Keratinocyte (primary cell): Measurements from ENCODE around the gene TRIM28. TPM values are rescaled to one million over a fixed set of nuclear protein-coding genes. Genes with fewer than 3 reads are reported as not detected.

Experiments
- DNase-seq: peaks from one replicate; pipeline ENCODE4 v3.0.0-alpha.2; 2011; ENCODE audit warnings: low read depth, missing footprints, low spot score
- FAIRE-seq: peaks from 2 replicates; lab custom pipeline; 2011; peaks lifted over from hg19 to GRCh38; lab: Jason Lieb, UNC
- H2AFZ ChIP-seq: 2 replicates; pipeline ENCODE4 v1.6.0; 2012; ENCODE audit warnings: low read length, control low read depth, inconsistent platforms; ENCODE audit not compliant: control insufficient read depth
- H3K27ac ChIP-seq: 2 replicates; pipeline ENCODE4 v1.5.1; 2011; ENCODE audit warnings: low read length; ENCODE audit not compliant: control insufficient read depth, insufficient read depth
- H3K27me3 ChIP-seq: 3 replicates; pipeline ENCODE4 v1.6.0; 2011; ENCODE audit warnings: low read length; ENCODE audit not compliant: control insufficient read depth, insufficient read depth; ENCODE audit errors: extremely low read depth
- H3K36me3 ChIP-seq, 2 experiments: 2 replicates in 1 of 2; 3 replicates in 1 of 2; pipeline ENCODE4 v1.5.1; 2011; ENCODE audit warnings: low read length in 2 of 2, mild to moderate bottlenecking in 1 of 2; ENCODE audit not compliant: control insufficient read depth in 2 of 2, insufficient read depth in 2 of 2; ENCODE audit errors: extremely low read depth in 1 of 2
- H3K4me1 ChIP-seq: 3 replicates; pipeline ENCODE4 v1.5.1; 2011; ENCODE audit warnings: low read length; ENCODE audit not compliant: control insufficient read depth, insufficient read depth; ENCODE audit errors: extremely low read depth
- H3K4me2 ChIP-seq: 3 replicates; pipeline ENCODE4 v1.6.0; 2011; ENCODE audit warnings: low read depth, low read length; ENCODE audit not compliant: control insufficient read depth, insufficient read depth; ENCODE audit errors: extremely low read depth
- H3K4me3 ChIP-seq, 3 experiments: fragments of 200-600 bp in 1 of 3; sonication (generic) in 1 of 3; 2 replicates in 2 of 3; 3 replicates in 1 of 3; pipeline ENCODE4 v1.5.1; 2011 to 2016; ENCODE audit warnings: low read length in 3 of 3, mild to moderate bottlenecking in 3 of 3, control low read depth in 2 of 3, inconsistent platforms in 1 of 3, low read depth in 1 of 3, mixed read lengths in 1 of 3, mixed run types in 1 of 3, moderate library complexity in 1 of 3; ENCODE audit not compliant: control insufficient read depth in 2 of 3, insufficient read depth in 2 of 3; ENCODE audit errors: extremely low read depth in 1 of 3
- H3K79me2 ChIP-seq: 2 replicates; pipeline ENCODE4 v1.6.0; 2012; ENCODE audit warnings: low read length; ENCODE audit not compliant: control insufficient read depth, insufficient read depth
- H3K9ac ChIP-seq: 3 replicates; pipeline ENCODE4 v1.6.0; 2011; ENCODE audit warnings: low read length; ENCODE audit not compliant: control insufficient read depth, insufficient read depth; ENCODE audit errors: extremely low read depth
- H3K9me1 ChIP-seq: 3 replicates; pipeline ENCODE4 v1.6.0; 2011; ENCODE audit warnings: low read length; ENCODE audit not compliant: control insufficient read depth, insufficient read depth; ENCODE audit errors: extremely low read depth
- H3K9me3 ChIP-seq: 2 replicates; pipeline ENCODE4 v1.5.1; 2012; ENCODE audit warnings: low read depth, low read length; ENCODE audit not compliant: control insufficient read depth
- H4K20me1 ChIP-seq: 3 replicates; pipeline ENCODE4 v1.6.0; 2011; ENCODE audit warnings: low read length; ENCODE audit not compliant: control insufficient read depth, insufficient read depth; ENCODE audit errors: extremely low read depth
- CTCF ChIP-seq, 3 experiments: IDR thresholded peaks in 1 of 3; conservative IDR thresholded peaks in 1 of 3; optimal IDR thresholded peaks in 1 of 3; 2 replicates in 2 of 3; 3 replicates in 1 of 3; pipeline versions ENCODE3 to v1.5.1; 2011; ENCODE audit warnings: low read length in 3 of 3, mild to moderate bottlenecking in 3 of 3, moderate library complexity in 2 of 3, control low read depth in 1 of 3, inconsistent platforms in 1 of 3; ENCODE audit not compliant: insufficient read depth in 2 of 3; ENCODE audit errors: extremely low read depth in 1 of 3
- EZH2 ChIP-seq: IDR thresholded peaks from one replicate; pipeline ENCODE4 v1.6.1; 2012; ENCODE audit warnings: inconsistent platforms, mild to moderate bottlenecking, low read length, moderate library complexity
- dilution Hi-C: fragments of 300-500 bp; cut with MboI; formaldehyde crosslinking; loops from one replicate; pipeline ENCODE4 v1.7.0; 2020; ENCODE audit warnings: low sequenced_read_pairs; ENCODE audit not compliant: extremely low pct_ligation_motif_present
- polyA plus RNA-seq, 5 experiments: library from polyadenylated mRNA; depleted of rRNA in 3 of 5; stranded (reverse) in 3 of 5; stranded (forward) in 1 of 5; unstranded in 1 of 5; fragments of >200 nt; gene quantifications; 1 replicate in 1 of 5; 2 replicates in 3 of 5; 3 replicates in 1 of 5; pipeline versions ENCODE4 v1.2.1 to v1.2.3, GENCODE V29; 2011 to 2012; ENCODE audit warnings: missing spikeins in 2 of 5, low read depth in 1 of 5, low replicate concordance in 1 of 5
- small RNA-seq, 3 experiments: library from RNA; depleted of rRNA; stranded (forward); fragments of <200 nt; gene quantifications; one replicate each; pipeline ENCODE3, GENCODE V24; 2012; ENCODE audit warnings: low read depth in 3 of 3, low replicate concordance in 1 of 3; ENCODE audit not compliant: insufficient read length in 3 of 3

Gene TRIM28
- polyA plus RNA-seq, 1 donor (not counting 4 experiments of a cell fraction or from before 2014, with no cell fraction given): 290 TPM

- H3K27ac ChIP-seq: no peak overlapping the region
- FAIRE-seq (no peak), DNase-seq (no peak)
- H3K4me1 ChIP-seq: no peaks in the 10 kb centered on the region
- H3K4me2 ChIP-seq: no peak overlapping the region
- H3K9me3 ChIP-seq: no peaks in the 10 kb centered on the region
- dilution Hi-C loops: no loop called here
- H3K27me3 ChIP-seq: no peaks in the 10 kb centered on the region
- H3K9ac ChIP-seq: no peak overlapping the region
- no peak overlapping the region for H3K4me3 ChIP-seq
- H3K9me1 ChIP-seq: peaks cover 2% of the 10 kb centered on the region
- H3K79me2 ChIP-seq: peaks cover 3% of the 10 kb centered on the region
- peaks cover 5 to 16% of the 10 kb centered on the region in 2 experiments for H3K36me3 ChIP-seq
- no peak overlapping the region for H2AFZ ChIP-seq
- H4K20me1 ChIP-seq: no peaks in the 10 kb centered on the region
- TF ChIP-seq EZH2 (no peak), CTCF (optimal IDR thresholded peaks at IDR 0.05 in 1 of 3, IDR thresholded peaks at IDR 0.05 in 1 of 3, conservative IDR thresholded peaks at IDR 0.05 in 1 of 3; ENCODE audit: extremely low read depth in 1 of 3, insufficient read depth in 2 of 3, low read length in 3 of 3) (no peak)
These were observed 42.4 kb downstream of the TRIM28 start for GRCh38 chr19:58586133-58586765.

Small RNA genes within 50 kb of the gene (small RNA-seq; reads per million reads assigned to genes)
- 0 to 0.67 (median 0) reads per million in 3 experiments for gene MIR6807
- gene RN7SL525P: 0 reads per million in 3 experiments

Other genes with a start within 250 kb of the TRIM28 start
- gene ERVK3-1, start 238.7 kb upstream of the TRIM28 start, polyA plus RNA-seq: 42.5 to 48.6 TPM (median 44.8 TPM) in 3 replicates
- gene ZSCAN22, start 217.1 kb upstream of the TRIM28 start, polyA plus RNA-seq: 2.5 to 3.4 TPM (median 2.8 TPM) in 3 replicates
- gene A1BG, start 190.6 kb upstream of the TRIM28 start, polyA plus RNA-seq: 1.4 to 2.5 TPM (median 1.8 TPM) in 3 replicates
- 0.29 to 0.72 TPM (median 0.32 TPM) in 3 replicates for gene ZNF497, start 181.3 kb upstream of the TRIM28 start, polyA plus RNA-seq
- gene ZNF837, start 163.0 kb upstream of the TRIM28 start, polyA plus RNA-seq: 0.29 to 1.0 TPM (median 0.39 TPM) in 3 replicates
- 1,865 to 3,107 TPM (median 2,056 TPM) in 3 replicates for gene RPS5, start 156.8 kb upstream of the TRIM28 start, polyA plus RNA-seq
- gene RNF225, start 148.4 kb upstream of the TRIM28 start, polyA plus RNA-seq: 0.06 TPM in 1 of 3 replicates, not detected in the others
- 12.2 to 15.5 TPM (median 12.9 TPM) in 3 replicates for gene ZNF584, start 135.4 kb upstream of the TRIM28 start, polyA plus RNA-seq
- gene ZNF132, start 103.9 kb upstream of the TRIM28 start, polyA plus RNA-seq: 1.5 to 2.1 TPM (median 1.6 TPM) in 3 replicates
- gene ZNF324B, start 92.4 kb upstream of the TRIM28 start, polyA plus RNA-seq: 2.0 to 3.5 TPM (median 2.5 TPM) in 3 replicates
- gene ZNF324, start 77.0 kb upstream of the TRIM28 start, polyA plus RNA-seq: 5.0 to 10.8 TPM (median 6.6 TPM) in 3 replicates
- 2.1 to 4.7 TPM (median 2.7 TPM) in 3 replicates for gene ZNF446, start 67.7 kb upstream of the TRIM28 start, polyA plus RNA-seq
- 13.4 to 15.4 TPM (median 14.7 TPM) in 3 replicates for gene SLC27A5, start 32.1 kb upstream of the TRIM28 start, polyA plus RNA-seq
- gene ZBTB45, start 24.3 kb upstream of the TRIM28 start, polyA plus RNA-seq: 3.1 to 8.2 TPM (median 4.6 TPM) in 3 replicates
- gene CHMP2A, start 11.0 kb downstream of the TRIM28 start, polyA plus RNA-seq: 105 to 167 TPM (median 115 TPM) in 3 replicates
- 55.9 to 104 TPM (median 82.6 TPM) in 3 replicates for gene UBE2M, start 14.5 kb downstream of the TRIM28 start, polyA plus RNA-seq
- 5.0 to 14.5 TPM (median 7.4 TPM) in 3 replicates for gene MZF1, start 29.3 kb downstream of the TRIM28 start, polyA plus RNA-seq